HepG2 (cell line): ENCODE measurements around the gene PYGO2. TPM values are rescaled to one million over a fixed set of nuclear protein-coding genes. Genes with fewer than 3 reads are reported as not detected.

Experiments
- ARID5B ChIP-seq: IDR thresholded peaks from 2 replicates; pipeline ENCODE4 v1.4.0; 2020; ENCODE audit warnings: mild to moderate bottlenecking, missing genetic modification reagents
- ESRRA ChIP-seq: sonication (generic); formaldehyde crosslinking; IDR thresholded peaks from 2 replicates; pipeline ENCODE4 v1.5.1; 2020; ENCODE audit warnings: mild to moderate bottlenecking, low read depth, missing genetic modification reagents
- HNRNPK ChIP-seq: fragments of 200-400 bp; formaldehyde crosslinking; IDR thresholded peaks from 2 replicates; pipeline ENCODE4 v1.6.1; 2018; ENCODE audit warnings: low read length, low read depth, moderate library complexity, mild to moderate bottlenecking; ENCODE audit not compliant: poor library complexity, severe bottlenecking
- ISL2 ChIP-seq: sonication (generic); formaldehyde crosslinking; IDR thresholded peaks from 2 replicates; pipeline ENCODE4 v1.5.0; 2020; ENCODE audit warnings: missing genetic modification reagents
- KAT8 ChIP-seq: IDR thresholded peaks from 2 replicates; pipeline ENCODE4 v1.6.1; 2016; ENCODE audit warnings: missing genetic modification reagents, missing compliant biosample characterization
- MYC ChIP-seq: sonication (generic); formaldehyde crosslinking; IDR thresholded peaks from 2 replicates; pipeline ENCODE4 v1.9.0; 2021; ENCODE audit warnings: missing genetic modification reagents, borderline replicate concordance
- NONO ChIP-seq, 2 experiments: fragments of 450-650 bp in 1 of 2; sonication (generic) in 1 of 2; formaldehyde crosslinking in 1 of 2; IDR thresholded peaks in 1 of 2; conservative IDR thresholded peaks in 1 of 2; 2 replicates each; pipeline versions ENCODE4 v1.6.1 to v1.8.0; 2017 to 2022; ENCODE audit warnings: mild to moderate bottlenecking in 1 of 2, missing genetic modification reagents in 1 of 2, moderate library complexity in 1 of 2
- PLSCR1 ChIP-seq: sonication (generic); formaldehyde crosslinking; IDR thresholded peaks from 2 replicates; pipeline ENCODE4 v1.5.0; 2020; ENCODE audit warnings: missing genetic modification reagents, mild to moderate bottlenecking, borderline replicate concordance
- SALL2 ChIP-seq: sonication (generic); formaldehyde crosslinking; IDR thresholded peaks from 2 replicates; pipeline ENCODE4 v1.8.1; 2023; ENCODE audit warnings: mild to moderate bottlenecking, missing genetic modification reagents, inconsistent platforms
- ZBTB20 ChIP-seq: sonication (generic); formaldehyde crosslinking; IDR thresholded peaks from 2 replicates; pipeline ENCODE4 v1.8.1; 2023; ENCODE audit warnings: missing genetic modification reagents, low read depth, mild to moderate bottlenecking, borderline replicate concordance
- ZNF710 ChIP-seq: sonication (generic); formaldehyde crosslinking; IDR thresholded peaks from 2 replicates; pipeline ENCODE4 v1.5.0; 2020; ENCODE audit warnings: mild to moderate bottlenecking, missing genetic modification reagents, borderline replicate concordance
- ZNF720 ChIP-seq: sonication (generic); formaldehyde crosslinking; IDR thresholded peaks from 2 replicates; pipeline ENCODE4 v1.4.0; 2020; ENCODE audit warnings: missing genetic modification reagents
- polyA plus RNA-seq, 8 experiments: library from polyadenylated mRNA; depleted of rRNA in 3 of 8; stranded (reverse) in 7 of 8; unstranded in 1 of 8; fragments of >200 nt; fragmentation: Illumina TruSeq in 4 of 8; extraction: Trizol in 4 of 8; gene quantifications; 2 replicates each; pipeline versions ENCODE4 v1.2.1 to v1.2.3, GENCODE V29; 2011 to 2016; ENCODE audit warnings: low read depth in 4 of 8, missing spikeins in 1 of 8, mixed read lengths in 1 of 8; ENCODE audit not compliant: insufficient read depth in 1 of 8
- total RNA-seq, 5 experiments: library from RNA; depleted of rRNA; stranded (reverse); fragments of >200 nt; fragmentation: Illumina TruSeq; extraction: Trizol; gene quantifications; 2 replicates each; pipeline ENCODE4 v1.2.3, GENCODE V29; 2016; ENCODE audit warnings: low read depth in 1 of 5
- TF ChIP-seq, protein P1 (sequence below): sonication (generic); formaldehyde crosslinking; IDR thresholded peaks from 2 replicates; pipeline ENCODE4 v1.4.0; 2020; ENCODE audit warnings: missing genetic modification reagents
- TF ChIP-seq, protein P2 (sequence below): sonication (generic); formaldehyde crosslinking; IDR thresholded peaks from 2 replicates; pipeline ENCODE4 v1.4.0; 2020; ENCODE audit warnings: missing genetic modification reagents

The PYGO2 gene
- total and polyA plus RNA-seq, 2 of the 13 experiments (the other 11 are each of a cell fraction or from before 2014, with no cell fraction given): 20.3 to 21.8 TPM

- TF ChIP-seq NONO (IDR thresholded peaks at IDR 0.05): no peak
- TF ChIP-seq NONO (CRISPR knock-in tag; conservative IDR thresholded peaks at IDR 0.05): peak; percentile 31; the same call in 1 of the 2 replicates
- TF ChIP-seq, protein P1, sequence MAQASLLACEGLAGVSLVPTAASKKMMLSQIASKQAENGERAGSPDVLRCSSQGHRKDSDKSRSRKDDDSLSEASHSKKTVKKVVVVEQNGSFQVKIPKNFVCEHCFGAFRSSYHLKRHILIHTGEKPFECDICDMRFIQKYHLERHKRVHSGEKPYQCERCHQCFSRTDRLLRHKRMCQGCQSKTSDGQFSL: peak; percentile 96
- TF ChIP-seq HNRNPK: peak; percentile 17
- TF ChIP-seq ISL2 (CRISPR knock-in tag): 0 out of 2 replicates have a peak, but pooled peaks have one; percentile 33
- 0 out of 2 replicates have a peak, but pooled peaks have one; percentile 54 for TF ChIP-seq ZBTB20 (CRISPR knock-in tag)
- TF ChIP-seq ZNF720 (CRISPR knock-in tag): no peak
- TF ChIP-seq, protein P2, sequence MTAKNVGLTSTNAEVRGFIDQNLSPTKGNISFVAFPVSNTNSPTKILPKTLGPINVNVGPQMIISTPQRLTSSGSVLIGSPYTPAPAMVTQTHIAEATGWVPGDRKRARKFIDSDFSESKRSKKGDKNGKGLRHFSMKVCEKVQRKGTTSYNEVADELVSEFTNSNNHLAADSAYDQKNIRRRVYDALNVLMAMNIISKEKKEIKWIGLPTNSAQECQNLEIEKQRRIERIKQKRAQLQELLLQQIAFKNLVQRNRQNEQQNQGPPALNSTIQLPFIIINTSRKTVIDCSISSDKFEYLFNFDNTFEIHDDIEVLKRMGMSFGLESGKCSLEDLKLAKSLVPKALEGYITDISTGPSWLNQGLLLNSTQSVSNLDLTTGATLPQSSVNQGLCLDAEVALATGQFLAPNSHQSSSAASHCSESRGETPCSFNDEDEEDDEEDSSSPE (CRISPR knock-in tag): no peak
- TF ChIP-seq PLSCR1: no peak
- peak; percentile 29; the same call in 1 of the 2 replicates for TF ChIP-seq ARID5B (CRISPR knock-in tag)
- peak; percentile 89 for TF ChIP-seq MYC (CRISPR knock-in tag)
- TF ChIP-seq ZNF710 (CRISPR knock-in tag): peak; percentile 10; the same call in 1 of the 2 replicates
- TF ChIP-seq SALL2 (CRISPR knock-in tag): peak; percentile 58; the same call in 1 of the 2 replicates
- 0 out of 2 replicates have a peak, but pooled peaks have one; percentile 31 for TF ChIP-seq KAT8 (CRISPR knock-in tag)
- peak; percentile 49; the same call in 1 of the 2 replicates for TF ChIP-seq ESRRA (CRISPR knock-in tag)
Measured at GRCh38 chr1:155003766-155004351, 42.3 kb upstream of the PYGO2 start (continued).
